NCI-H187 (cell line): ENCODE results near the gene BCL2L12.
"Not testable (repeated sequence)": the region's sequence is repeated elsewhere in the genome, so short reads cannot be mapped to it uniquely, and the experiment has no call there.

Experiments used
- DNase-seq, 2 experiments: peaks; one replicate each; lab custom pipeline; 2025; lab: John Stamatoyannopoulos, UW

The BCL2L12 gene, protein sequence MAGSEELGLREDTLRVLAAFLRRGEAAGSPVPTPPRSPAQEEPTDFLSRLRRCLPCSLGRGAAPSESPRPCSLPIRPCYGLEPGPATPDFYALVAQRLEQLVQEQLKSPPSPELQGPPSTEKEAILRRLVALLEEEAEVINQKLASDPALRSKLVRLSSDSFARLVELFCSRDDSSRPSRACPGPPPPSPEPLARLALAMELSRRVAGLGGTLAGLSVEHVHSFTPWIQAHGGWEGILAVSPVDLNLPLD

DNA sequence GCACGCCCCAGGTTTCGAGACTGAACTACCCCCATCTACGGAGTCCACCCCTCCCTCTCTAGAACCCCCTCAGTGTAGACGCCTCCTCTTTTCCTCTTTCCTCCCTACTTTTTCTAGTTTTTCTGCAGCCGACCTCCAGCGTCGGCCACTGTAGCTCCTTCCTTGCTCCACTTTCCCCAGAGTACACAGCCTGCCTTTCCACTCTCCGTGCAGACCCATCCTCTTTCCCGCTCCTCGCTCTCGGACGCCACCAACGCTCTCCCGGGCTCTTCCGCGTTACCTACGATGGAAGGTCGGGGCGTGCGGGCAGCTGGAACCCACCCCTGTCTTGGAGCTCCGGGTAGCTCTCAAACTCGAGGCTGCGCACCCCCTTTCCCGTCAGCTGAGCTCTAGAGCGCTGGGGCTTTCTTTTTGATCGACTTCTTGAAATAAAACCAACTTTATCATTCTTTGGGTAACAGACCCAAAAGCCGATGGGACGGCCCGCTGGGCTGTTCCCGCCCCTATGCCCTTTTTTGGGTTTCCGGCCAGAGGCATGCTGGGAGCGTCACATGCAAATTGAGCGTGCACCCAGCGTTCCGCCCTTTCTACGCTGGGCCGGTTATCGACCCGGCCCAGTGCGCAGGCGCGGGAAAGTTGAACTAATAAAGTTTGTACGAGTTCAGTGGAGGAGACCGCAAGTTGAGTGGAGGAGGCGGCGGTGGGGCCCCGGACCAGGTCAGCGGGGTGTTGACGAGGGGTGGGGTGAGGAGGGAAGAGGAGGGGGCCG, at the start of gene BCL2L12, which contains the start of gene IRF3:
BCL2L12 (plus strand) TSS at position 583 of the 769 bp plus-strand sequence. CDS start 760 bp downstream, outside the sequence.
IRF3 (minus strand) TSS at position 507 of the 769 bp plus-strand sequence. CDS start 1,019 bp downstream, outside the sequence.
- DNase-seq, result peak; percentile 73 to 94

DNA sequence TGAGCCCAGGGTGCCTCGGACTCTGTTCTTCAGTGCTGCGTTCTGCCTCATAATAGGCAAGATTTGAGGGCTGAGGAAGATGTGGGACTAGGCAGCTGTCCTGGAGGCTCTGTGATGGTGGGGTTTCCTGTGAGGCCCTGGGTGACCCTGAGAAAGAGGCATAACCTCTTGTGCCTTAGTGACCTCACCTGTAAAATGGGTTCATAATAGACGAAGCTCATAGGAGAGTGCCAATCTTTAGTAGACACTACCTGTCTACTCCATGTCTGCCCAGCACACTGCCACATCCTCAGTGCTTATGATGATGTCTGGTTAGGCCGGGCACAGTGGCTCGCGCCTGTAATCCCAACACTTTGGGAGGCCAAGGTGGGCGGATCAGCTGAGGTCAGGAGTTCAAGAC, 49.2 kb upstream of the BCL2L12 start:
- DNase-seq, result no peak

DNA sequence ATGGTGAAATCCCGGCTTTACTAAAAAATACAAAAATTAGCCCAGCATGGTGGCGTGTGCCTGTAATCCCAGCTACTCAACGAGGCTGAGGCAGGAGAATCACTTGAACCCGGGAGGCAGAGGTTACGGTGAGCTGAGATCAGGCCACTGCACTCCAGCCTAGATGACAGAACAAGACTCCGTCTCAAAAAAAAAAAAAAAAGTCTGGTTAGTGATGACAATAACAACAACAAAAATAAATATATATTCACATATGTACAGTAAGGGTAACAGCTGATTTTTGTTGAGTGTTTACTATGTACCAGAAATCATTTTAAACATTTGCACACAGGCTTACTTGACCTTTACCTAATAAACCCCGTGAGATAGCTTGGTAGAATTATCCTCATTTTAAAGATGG, 48.8 kb upstream of the BCL2L12 start:
- no peak for DNase-seq

DNA sequence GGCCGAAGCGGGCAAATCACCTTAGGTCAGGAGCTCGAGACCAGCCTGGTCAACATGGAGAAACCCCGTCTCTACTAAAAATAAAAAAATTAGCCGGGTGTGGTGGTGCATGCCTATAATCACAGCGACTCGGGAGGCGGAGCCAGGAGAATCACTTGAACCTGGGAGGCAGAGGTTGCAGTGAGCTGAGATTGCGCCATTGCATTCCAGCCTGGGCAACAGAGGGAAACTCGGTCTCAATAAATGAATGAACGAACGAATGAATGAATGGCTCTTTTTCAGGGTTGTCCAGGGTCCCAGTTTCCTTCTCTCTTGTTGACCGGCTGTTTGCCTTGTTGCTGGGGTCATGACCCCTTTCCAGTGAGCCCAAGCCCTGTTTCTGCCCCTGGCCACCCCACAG, 47.9 kb upstream of the BCL2L12 start:
- DNase-seq, result not testable (repeated sequence)

DNA sequence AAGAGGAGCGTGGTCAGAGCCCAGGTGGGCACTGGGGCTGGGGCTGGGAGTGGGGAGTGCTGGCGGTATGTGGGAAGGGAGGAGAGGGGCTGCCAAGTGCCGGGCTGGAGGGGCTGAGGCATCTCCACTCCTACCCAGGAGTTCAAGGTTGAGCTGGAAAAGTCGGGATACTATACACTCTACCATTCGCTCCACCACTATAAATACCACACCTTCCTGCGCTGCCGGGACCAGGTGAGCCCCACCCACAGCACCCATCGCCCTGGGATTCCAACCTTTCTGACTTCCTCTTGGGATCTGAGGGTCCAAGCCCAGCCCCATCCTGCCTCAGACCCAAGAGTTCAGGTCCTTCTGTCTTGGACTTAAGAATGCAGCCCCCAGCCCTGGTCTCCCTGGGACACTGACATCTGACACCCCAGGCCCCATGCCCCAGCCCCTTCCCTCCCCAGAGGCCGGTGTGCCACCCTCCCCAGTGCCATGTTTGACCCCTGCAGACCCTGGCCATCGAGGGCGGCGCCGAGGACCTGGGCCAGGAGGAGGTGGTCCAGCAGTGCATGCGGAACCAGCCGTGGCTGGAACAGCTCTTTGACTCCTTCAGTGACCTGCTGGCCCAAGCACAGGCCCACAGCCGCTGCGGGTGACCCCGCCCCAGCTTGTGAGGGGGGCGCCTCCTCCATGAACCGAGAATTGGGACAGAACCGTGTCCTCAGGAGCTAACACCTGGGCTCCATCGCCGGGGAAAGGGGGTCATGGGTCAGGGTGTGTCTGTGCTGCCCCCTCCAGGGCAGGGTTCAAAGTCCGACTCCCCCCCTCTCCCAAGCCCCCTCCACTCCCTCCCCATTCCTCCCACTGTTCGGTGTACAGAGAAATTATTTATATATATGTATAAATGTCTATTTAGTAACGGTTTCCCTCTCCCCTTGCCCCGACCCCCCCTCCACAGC, 40.5 kb upstream of the BCL2L12 start:
- no peak for DNase-seq

DNA sequence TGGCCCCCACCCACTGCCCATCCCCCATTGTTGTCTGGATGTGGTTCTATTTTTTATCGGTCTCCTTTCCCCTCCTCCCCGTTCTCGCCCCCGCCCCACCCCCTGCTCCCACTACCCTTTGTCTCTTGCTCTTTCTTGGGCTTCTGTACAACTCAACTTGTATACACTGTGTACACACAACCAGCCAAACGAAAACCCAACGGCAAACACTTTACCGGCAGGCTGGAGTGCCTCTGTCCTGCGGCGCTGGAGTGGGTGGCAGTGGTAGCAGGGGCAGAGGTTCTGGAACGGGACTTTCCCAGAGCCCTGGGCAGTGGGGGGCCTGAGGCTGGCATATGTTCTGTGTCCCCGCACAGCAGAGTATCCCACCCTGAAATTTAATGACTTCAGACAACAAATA, 39.5 kb upstream of the BCL2L12 start:
- no peak for DNase-seq

DNA sequence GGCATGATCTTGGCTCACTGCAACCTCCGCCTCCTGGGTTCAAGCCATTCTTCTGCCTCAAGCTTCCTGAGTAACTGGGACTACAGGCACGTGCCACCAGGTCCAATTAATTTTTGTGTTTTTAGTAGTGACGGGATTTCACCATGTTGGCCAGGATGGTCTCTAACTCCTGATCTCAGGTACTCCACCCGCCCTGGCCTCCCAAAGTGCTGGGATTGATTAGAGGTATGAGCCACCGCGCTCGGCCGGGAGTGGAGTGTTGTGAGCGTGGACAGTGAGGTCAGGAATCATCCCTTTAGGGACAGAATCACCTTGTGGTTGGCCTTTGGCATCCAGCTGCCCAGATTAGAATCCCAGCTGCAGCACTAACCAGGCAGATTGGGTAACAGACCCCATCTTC, 36.1 kb upstream of the BCL2L12 start:
- no peak for DNase-seq

DNA sequence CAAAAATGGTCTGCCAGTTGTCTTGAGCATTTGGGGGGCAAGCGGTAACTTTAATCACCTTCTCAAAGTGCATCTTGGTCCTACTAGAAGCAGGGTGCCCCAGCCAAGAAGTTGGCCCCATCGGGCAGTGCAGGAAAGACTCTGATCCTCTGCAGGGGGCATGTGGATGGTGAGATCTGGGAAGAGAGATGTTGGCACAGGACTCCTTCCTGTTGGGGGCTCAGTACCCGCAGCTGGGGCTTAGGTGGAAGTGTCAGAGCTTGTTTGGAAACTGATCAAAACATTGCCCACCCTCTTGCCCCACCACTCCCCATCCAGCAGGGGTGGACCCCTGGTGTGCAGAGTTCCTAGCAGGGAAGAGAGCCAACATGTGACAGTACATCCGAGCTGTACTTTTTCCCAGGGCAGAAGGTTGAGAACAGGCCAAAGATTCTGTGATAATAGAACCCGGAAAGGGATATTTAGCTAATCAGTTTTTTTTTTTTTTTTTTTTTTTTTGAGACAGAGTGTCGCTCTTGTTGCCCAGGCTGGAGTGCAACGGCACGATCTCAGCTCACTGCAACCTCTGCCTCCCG, 34.6 kb upstream of the BCL2L12 start:
- DNase-seq, result no peak

DNA sequence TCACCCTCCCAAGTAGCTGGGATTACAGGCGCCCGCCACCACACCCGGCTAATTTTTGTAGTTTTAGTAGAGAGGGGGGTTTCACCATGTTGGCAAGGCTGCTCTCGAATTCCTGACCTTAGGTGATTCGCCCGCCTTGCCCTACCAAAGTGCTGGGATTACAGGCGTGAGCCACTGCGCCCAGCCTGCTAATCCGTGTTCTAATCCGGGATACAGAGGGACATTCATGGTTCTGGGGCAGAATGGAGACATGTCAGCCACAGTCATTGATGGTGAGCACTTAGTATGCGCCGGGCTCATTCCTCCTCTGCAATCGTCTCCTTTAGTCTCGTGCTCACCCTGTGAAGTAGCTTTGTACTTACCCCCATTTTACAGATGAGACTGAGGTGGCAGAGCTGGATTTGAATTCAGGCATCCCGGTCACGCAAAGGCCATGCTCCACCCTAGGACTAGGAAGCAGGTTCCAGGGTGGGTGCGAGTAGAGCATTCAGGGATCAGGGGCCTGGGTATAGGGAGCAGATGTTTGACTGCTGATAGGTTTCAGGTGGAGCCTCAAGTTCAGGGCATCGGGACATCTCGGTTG, 34.0 kb upstream of the BCL2L12 start:
- DNase-seq, result no peak

DNA sequence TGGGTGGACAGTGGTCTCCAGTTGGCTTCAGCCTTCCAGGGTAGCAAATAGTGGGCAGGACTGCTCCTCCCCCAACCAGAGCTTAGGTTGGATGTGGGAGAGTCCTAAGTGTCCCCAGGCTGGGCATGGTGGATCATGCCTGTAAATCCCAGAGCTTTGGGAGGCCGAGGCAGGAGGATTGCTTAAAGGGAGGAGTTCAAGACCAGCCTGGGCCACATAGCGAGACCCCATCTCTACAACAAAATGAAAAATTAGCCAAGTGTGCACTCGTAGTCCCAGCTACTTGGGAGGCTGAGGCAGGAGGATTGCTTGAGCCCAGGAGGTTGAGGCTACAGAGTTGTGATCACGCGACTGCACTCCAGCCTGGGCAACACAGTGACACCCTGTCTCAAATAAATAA, 33.2 kb upstream of the BCL2L12 start:
- no peak for DNase-seq

DNA sequence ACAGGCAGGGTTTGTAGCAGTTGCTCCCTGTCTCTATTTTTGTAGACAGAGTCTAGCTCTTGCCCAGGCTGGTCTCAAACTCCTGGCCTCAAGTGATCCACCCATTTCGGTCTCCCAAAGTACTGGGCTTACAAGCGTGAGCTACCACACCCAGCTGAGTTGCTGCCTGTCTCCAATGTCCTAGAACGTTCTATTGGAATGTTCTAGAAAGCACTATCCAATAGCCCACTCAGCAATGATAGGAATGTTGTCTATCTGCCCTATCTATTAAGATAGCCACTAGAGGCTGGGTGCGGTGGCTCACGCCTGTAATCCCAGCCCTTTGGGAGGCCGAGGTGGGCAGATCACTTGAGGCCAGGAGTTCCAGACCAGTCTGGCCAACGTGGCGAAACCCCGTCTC, 32.5 kb upstream of the BCL2L12 start:
- DNase-seq, result not testable (repeated sequence)

DNA sequence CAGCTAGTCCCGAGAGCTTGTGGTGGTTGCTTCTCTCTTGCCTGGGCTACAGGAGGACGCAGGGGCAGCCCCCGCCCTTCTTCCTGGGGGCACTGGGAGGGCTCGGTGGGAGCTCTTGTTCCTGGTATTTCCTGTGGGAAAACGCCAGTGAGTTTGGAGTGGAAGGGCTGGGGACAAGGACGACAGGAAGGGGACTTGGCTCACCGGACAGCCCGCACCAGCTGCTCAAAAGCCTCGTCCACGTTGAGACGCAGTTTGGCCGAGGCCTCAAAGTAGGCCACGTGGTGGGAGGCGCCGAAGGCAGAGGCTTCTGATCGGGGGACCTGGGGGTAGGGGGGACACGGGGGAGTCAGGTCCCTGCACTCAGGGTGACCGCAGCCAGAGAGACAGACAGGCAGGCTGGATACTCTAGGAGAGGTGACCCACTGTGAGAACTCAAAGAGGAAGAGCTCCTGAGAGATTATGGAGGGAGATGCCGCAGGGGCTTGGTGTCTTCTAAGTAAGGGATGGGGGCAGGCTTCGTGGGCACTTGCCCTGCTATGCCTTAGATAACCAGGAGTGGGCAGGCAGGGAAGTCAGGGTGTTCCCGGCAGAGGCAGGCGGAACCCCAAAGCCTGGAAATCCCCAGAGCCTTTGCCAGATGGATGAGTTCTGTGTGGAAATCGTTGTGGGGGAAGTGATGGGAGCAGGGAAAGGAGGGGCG, 30.1 kb upstream of the BCL2L12 start:
- DNase-seq, result no peak

DNA sequence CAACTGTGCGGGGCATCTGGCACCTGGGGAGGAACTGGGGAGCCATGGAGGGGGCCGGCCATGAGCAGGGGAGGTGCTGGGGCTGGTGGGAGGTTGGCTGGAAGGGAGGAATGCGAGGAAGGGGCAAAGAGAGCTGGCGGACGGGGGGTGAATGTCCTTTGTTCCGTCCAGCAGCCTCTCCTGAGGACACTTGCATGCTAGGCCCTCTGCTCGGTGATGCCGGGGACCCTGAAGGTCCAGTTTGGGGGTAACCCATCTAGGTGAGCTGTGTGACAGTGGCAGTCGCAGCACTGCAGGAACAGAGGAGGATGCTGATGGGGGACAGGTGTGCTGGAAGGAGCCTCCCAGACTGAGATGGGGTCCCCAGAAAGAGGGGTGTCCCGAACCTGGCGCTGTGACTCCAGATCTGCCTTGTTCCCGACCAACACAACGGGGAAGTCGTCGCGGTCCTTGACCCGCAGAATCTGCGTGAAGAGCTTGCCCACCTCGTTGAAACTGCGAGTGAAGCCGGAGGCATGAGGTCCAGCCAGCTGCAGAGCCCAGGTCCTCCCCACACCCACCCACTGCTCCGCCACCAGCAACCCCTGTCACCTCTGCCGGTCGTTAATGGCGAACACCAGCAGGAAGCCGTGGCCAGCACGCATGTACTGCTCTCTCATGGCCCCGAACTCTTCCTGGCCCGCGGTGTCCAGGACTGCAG, 29.4 kb upstream of the BCL2L12 start:
- DNase-seq, result no peak

DNA sequence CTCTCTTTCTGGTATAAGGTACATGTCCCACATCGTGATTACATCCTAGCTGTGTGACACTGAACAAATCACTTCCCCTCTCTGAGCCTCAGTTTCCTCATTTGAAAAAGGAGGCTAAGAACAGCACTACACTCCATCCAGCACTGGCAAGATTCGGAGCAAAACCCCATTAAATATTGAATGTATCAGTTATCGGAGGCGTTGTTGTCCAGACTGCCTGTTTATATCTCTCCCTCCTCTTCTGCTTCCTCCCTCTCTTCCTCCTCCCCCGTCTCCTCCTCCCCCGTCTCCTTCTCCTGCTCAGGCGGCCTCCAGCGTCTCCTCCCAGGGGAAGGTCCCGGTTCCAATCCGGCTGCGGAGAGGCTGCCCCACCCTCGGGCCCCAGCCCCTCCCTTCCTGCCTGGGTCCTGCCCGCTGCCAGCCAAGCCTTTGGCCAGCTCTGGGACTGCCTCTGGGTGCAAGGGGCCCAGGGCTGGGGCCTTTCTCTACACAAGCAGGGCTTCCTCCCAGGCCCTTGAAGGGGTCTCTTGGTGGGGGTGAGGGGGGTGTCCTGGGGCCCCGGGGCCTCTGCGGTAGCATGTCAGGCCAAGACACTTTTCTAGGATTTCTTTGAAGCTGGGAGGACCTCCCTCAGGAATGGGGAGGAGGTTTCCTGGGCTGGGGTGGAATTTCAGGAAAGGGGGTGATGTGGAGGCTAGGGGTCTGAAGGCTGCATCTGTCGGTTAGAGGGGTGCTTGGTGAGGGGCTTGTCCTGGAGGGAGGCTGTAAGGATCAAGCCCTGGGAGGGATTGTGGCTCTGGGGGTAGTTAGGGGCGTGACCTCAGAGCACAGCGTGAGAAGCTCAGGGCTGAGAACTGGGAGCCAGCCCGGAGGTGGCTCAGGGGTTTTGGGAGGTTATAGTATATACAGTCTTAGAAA, 27.7 kb upstream of the BCL2L12 start:
- no peak for DNase-seq

DNA sequence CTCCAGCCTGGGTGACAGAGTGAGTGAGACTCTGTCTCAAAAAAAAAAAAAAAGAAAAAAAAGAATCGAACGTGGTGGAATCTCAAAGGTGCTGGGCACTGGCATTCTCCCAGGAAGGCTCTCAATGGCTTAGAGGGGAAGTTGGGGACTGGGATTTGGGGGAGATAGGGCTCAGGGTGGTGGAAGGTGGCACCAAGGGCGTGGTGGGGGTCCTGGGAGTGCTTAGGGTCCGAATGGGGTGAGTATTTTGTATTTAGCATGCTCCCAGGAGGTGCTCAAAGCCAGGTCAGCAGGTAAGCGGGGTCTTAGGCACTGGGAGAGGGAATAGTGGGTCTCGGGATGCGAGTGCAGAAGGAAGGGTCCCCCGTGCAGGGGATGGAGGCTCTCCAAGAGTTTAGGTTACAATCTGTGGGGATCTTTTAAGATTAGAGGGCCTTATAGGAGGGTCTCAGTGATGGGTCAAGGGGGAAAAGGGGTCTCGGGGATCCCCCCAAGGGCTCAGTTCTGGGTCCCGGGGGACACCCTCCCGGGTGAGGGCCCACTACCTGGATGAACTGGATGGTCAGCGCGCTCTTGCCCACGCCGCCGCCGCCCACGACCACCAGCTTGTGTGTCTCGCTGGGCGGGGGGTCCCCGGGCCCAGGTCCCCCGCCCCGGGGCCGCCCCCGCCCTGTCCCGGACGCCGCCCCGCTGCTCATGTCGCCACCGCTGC, 26.2 kb upstream of the BCL2L12 start:
- no peak for DNase-seq

DNA sequence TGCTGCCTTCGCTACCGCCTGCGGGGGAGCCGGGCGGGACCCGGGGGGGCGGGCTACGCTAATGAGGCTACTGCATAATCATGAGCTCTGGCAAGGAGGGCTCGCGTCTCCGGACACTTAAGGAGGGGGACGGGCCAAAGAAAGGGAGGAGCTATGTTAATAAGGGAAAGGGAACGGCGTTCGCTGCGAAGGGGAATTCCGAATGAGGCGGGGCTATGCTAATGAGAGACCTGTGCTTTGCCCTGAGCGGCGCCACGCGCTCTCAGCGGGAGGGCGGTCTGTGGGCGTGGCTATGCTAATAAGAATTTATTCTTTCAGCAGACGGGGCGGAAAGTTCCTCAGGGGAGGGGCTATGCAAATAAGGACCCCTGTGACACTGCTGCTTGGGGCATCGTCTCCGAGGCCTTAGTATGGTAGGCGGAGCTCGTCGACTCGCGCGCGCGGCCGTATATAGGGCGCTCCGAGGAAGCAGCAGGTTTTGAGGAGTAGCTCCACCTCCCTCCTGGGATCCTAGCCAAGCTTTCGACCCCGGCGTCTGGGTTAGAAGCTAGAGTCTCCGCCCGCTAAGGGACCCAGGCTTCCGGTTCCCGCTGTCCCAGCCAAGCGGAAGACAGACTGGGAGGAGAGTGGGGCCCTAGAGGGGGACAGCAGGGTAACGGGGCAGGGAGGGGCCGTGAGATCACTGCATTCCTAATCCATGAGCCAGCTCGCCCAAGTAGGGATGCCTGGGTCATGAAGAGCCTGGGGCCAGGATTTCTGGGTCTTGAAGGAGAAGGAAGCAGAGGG, 25.4 kb upstream of the BCL2L12 start, which contains the start of gene RRAS:
RRAS (minus strand) TSS at position 31 of the 786 bp plus-strand sequence. CDS start 45 bp downstream, outside the sequence.
- DNase-seq, result peak; percentile 99 to 100

DNA sequence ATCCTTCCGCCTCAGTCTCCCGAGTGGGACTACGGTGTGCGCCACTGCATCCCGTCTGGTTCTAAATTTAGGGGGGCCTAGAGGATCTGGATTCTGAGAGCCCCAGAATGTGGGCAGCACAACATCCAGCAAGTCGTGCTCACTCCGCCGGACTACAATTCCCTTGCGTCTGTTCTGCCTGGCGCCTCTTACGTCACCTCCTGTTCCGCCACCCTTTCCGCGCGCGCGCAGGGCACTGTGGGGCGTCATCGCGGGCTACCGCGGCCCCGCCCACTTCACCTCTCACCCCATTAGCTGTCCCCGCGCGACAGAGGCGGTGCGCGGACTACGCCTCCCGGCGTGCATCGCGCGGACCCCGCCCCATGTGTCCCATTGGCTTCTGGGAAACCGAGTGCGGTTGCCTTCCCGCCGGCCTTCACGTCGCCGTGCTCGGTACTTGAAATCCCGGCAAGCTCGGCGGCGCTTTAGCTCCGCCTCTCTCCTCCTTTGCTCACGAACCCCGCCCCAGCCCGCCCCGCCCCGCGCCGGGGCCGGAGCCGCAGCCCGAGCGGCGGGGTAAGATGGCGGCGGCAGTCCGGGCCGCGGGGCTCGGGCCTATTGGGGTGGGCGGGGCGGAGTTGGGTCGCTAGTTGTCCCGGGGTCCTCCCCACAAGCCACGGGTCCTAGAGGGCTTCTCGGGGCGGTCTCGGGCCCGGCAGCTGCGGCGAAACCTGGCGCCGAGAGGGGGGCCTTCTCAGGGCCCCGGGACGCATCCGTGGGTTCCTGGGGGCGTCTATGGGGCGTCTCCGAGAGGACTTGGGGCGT, 23.8 kb upstream of the BCL2L12 start, which contains the start of gene SCAF1:
SCAF1 (plus strand) TSS at position 522 of the 804 bp plus-strand sequence. CDS start 2,818 bp downstream, outside the sequence.
- peak; percentile 99 for DNase-seq
